DMS 273 treated with DMSO at 0.1 percent for 48 hours (cell line): ENCODE results near the gene LINGO4.
"Not testable (repeated sequence)": the region's sequence is repeated elsewhere in the genome, so short reads cannot be mapped to it uniquely, and the experiment has no call there.

Experiments
- DNase-seq: peaks from one replicate; lab custom pipeline; 2025; lab: John Stamatoyannopoulos, UW

LINGO4 gene

GRCh38 chr1:151780736-151781135 lies 24.5 kb downstream of the LINGO4 start:
- DNase-seq = not testable (repeated sequence)

- no peak for DNase-seq
Observed at GRCh38 chr1:151779852-151780251, 25.4 kb downstream of the LINGO4 start.

DNA sequence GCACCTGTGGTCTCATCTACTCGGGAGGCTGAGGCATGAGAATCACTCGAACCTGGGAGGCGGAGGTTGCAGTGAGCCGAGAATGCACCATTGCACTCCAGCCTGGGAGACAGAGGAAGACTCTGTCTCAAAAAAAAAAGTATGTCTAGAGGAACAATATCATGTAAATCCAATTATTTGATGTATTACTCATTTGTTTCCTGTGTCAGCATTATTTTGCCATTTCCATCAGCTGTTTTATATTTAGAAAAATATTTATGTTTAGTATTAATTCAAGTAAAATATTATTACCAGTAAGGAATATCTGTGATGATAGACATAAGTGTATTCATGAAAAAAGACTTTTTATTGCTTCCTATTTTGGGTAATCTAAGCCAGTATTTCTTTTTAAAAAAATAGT lies 27.9 kb downstream of the LINGO4 start:
- no peak for DNase-seq

GRCh38 chr1:151776665-151777062 lies 28.6 kb downstream of the LINGO4 start:
- DNase-seq = no peak

- DNase-seq = no peak
Observed at GRCh38 chr1:151775894-151776664, 29.1 kb downstream of the LINGO4 start.

DNA sequence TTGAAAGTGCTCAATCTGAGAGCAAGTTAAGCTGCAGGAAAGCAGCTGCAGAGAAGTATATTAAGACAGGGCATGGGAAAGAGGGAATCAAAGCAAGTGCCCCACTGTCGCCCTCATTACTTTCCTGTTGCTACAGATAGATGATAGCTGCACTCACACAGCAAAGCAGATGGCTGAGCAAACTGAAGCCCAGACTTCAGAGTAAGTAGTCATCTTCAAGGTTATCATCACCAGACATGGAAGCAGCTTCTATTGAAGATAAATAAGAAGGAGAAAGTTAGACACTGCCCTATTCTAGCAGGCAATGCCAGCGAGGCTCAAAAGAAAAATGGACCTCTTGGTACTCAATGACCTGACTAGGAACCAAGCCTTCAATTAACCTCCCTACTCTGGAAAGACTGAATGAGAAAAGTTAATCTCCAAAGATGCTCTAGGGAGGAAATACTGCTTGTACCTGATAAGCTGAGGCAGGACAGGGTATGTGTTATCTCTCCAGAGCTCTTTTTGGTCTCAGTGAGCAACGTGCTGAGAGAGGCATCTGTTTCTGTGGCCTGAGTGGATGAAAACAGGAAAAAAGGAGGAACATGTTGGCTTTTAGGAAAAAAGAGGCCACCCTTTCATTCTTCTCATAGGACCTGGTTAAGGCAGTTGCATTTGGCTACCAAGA lies 30.8 kb downstream of the LINGO4 start:
- DNase-seq = no peak

- DNase-seq = no peak
Observed at GRCh38 chr1:151773702-151774101, 31.5 kb downstream of the LINGO4 start.

- DNase-seq = not testable (repeated sequence)
Observed at GRCh38 chr1:151769270-151769669, 35.9 kb downstream of the LINGO4 start.

GRCh38 chr1:151768351-151769066 lies 36.7 kb downstream of the LINGO4 start:
- not testable (repeated sequence) for DNase-seq

- DNase-seq = no peak
Observed at GRCh38 chr1:151763990-151764389, 41.2 kb downstream of the LINGO4 start.

DNA sequence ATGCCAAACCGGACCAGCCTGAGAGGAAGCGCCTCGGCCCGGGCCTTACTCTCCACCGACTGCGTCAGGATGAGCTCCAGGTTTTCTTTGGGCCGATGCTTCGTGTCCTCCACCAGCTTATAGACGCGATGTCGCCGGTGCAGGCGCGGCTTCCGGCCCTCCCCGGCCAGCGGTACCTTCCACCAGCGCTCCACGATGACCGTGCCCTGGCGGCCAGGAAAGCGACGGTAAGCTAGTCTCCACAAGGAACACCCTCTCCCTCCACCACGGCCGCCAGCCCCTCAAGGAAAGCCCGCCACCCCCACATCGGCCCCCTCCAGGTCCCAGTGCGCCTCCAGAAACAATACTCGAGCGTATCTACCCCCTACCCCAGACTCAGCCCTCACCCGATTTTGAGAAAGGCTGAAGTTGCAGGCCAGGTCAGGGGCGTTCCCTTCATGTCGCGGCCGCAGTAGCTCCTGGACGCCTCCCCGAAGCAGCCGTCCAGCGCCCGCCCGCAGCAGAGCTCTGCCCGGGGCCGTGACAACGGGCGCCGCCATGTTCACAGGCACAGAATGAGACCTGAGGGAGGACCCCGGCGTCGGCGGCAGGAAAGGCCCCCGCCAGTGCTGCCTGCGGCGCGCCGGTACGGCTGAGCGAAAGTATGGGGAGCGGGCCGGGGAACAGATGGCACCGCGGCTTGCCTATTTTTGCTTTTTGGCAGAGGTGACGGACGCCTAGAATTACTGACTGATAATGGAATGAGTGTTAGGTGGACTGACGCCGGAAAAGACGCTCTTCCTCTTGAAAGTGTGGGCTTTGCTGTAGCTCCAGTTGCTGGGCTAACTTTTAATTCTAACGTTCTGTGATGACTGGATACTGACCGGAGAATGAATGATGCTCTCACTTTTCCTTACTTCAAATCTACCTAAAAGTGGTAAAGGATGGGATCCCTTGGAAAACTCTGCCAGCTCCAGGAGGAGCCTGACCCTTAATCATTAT lies 42.0 kb downstream of the LINGO4 start, which contains the start of gene MRPL9:
MRPL9 (minus strand) TSS at position 556 of the 981 bp plus-strand sequence; CDS start at position 539, 17 bp downstream.
- DNase-seq = peak; percentile 93

DNA sequence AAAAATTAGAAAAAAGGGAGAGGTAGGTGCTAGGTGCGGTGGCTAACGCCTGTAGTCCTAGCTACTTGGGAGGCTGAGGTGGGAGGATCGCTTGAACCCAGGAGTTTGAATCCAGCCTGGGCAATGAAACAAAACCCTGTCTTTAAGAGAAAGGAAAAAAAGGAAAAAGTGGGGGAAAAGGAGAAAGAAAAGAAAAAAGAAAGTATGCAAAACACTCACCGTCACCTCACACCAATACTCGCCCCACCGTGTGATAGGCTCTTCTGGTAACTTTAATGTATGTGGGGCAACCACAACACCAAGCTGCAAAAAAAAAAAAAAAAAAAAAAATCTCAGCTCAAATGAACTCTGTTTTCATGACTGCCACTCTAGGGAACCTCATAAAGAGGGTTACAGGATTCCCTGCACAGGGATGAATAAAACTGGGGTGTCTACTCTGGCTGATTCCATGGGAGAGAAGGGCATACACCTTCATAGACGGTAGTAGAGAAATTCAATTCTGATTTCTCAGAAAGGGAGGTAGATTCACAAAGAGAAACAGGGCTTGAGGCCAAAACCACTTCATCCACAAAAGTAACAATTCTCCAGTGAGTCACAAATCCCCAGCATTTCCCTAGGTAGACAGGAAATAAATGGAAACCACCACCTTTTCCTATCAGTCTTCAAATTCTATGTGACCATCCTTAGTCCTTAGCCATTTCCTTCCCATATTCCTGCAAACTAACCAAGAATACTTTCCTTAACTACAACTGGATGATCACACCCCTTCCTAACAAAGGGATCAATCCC lies 44.4 kb downstream of the LINGO4 start:
- no peak for DNase-seq

DNA sequence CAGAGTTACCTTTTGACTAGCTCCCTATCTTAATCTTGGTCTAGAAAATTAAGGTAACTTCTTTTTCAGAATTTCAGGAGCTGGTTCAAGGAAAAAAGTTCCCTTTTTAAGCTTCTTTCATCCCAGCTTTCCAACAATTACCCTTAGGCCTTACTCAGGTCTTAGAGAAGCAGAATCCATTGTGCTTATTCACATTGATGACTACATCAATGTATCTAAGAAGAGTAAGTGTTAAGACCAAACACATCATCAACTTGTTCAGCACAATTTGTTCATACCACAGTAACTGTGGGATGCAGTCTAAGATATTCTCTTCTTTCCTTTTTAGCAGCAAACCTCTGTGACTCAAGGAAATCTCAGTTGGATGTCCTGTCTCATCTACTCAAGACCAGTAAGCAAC lies 46.0 kb downstream of the LINGO4 start:
- no peak for DNase-seq

DNA sequence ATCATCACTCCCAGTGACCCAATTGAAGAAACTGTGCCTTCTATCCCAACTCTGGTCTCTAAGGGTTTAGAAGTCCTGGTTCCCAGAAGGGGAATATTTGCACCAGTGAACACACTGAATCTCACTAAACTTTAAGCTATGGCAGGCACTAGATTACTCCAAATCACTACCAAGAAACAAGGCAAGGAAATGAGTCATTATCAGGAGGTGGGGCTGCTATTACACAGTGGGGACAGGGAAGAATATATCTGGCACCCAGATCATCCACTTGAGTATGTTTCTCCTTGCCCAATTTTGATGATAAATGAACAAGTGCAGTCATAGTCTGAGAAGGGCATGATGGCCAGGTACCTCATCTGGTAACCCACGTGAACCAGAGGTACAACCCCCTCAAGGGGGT lies 48.9 kb downstream of the LINGO4 start:
- DNase-seq = no peak
